Measurements from ENCODE around the gene GATB.

GATB gene

DNA sequence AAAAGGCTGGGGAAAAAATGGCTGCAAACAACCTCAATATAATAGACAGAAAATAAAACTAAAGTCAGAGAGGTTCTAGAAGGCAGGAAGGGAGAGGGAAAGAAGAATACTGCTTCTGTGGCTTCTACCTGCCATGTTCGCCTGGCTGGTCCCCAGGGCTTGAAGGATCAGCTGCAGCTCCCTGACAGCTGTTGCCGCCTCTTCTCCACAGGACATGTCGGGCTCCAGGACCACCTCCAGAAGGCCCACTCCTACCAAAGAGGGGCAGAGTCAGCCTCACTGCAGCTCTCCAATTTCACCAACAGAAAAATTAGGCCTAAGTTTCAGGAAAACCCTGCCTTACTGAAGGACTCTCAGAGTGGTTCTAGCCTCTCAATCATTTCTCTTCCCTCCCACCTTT is 44.9 kb downstream of the GATB start:
- no peak for DNase-seq (ENCODE audit: extremely low read depth, insufficient read length)
- Histone ChIP-seq H3K27me3 (replicated peaks; ENCODE audit: control insufficient read depth, insufficient read depth, low read length) (no peaks in the 10 kb centered on the region), H3K4me3 (replicated peaks; ENCODE audit: low read depth, low read length) (no peak overlapping the region), H3K36me3 (ENCODE audit: control insufficient read depth, insufficient read depth, low read length) (0 out of 2 replicates have a peak, but pooled peaks cover 2% of the 10 kb centered on the region)
- TF ChIP-seq, protein P1, sequence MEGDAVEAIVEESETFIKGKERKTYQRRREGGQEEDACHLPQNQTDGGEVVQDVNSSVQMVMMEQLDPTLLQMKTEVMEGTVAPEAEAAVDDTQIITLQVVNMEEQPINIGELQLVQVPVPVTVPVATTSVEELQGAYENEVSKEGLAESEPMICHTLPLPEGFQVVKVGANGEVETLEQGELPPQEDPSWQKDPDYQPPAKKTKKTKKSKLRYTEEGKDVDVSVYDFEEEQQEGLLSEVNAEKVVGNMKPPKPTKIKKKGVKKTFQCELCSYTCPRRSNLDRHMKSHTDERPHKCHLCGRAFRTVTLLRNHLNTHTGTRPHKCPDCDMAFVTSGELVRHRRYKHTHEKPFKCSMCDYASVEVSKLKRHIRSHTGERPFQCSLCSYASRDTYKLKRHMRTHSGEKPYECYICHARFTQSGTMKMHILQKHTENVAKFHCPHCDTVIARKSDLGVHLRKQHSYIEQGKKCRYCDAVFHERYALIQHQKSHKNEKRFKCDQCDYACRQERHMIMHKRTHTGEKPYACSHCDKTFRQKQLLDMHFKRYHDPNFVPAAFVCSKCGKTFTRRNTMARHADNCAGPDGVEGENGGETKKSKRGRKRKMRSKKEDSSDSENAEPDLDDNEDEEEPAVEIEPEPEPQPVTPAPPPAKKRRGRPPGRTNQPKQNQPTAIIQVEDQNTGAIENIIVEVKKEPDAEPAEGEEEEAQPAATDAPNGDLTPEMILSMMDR (IDR thresholded peaks at IDR 0.05; ENCODE audit: insufficient read depth, low read length, poor library complexity, severe bottlenecking), result no peak

DNA sequence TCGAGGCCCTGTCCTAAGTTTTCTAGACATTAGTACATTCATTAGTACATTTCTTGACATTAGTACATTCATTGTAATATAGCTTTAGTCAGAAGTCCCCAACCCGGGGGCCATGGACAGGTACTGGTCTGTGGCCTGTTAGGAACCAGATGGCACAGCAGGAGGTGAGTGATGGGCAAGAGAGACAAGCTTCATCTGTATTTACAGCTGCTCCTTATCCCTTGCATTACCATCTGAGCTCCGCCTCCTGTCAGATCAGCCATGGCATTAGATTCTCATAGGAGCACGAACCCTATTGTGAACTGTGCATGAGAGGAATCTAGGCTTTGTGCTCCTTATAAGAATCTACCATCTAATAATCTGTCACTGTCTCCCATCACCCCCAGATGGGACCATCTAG is 48.0 kb downstream of the GATB start:
- TF ChIP-seq, protein P1 (IDR thresholded peaks at IDR 0.05; ENCODE audit: insufficient read depth, low read length, poor library complexity, severe bottlenecking), result no peak
- H3K36me3 ChIP-seq (ENCODE audit: control insufficient read depth, insufficient read depth, low read length), result 0 out of 2 replicates have a peak, but pooled peaks cover 2% of the 10 kb centered on the region
- DNase-seq (ENCODE audit: extremely low read depth, insufficient read length), result no peak
- no peaks in the 10 kb centered on the region for H3K27me3 ChIP-seq (replicated peaks; ENCODE audit: control insufficient read depth, insufficient read depth, low read length)
- H3K4me3 ChIP-seq (replicated peaks; ENCODE audit: low read depth, low read length), result no peak overlapping the region

DNA sequence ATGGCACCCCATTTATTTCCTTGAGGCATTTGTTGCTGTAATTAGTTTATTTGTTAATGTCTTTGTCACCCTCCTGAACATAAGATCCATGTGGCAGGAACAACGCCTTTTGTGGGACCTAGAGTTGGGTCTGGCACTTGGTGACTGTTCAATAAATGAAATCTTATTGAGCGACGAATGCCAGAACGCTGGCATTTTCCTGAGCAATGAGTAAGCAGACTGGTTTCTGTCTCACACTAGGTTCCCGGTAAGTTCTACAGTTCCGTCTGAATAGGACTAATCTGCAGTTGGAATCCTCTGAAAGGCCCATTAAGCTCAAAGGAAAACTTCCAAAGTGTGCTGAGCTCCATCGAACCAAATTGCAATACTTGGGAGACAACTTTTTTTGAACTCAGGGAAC is 49.2 kb downstream of the GATB start:
- TF ChIP-seq, protein P1 (IDR thresholded peaks at IDR 0.05; ENCODE audit: insufficient read depth, low read length, poor library complexity, severe bottlenecking), result no peak
- Histone ChIP-seq H3K27me3 (replicated peaks; ENCODE audit: control insufficient read depth, insufficient read depth, low read length) (no peaks in the 10 kb centered on the region), H3K36me3 (ENCODE audit: control insufficient read depth, insufficient read depth, low read length) (0 out of 2 replicates have a peak, but pooled peaks cover 2% of the 10 kb centered on the region), H3K4me3 (replicated peaks; ENCODE audit: low read depth, low read length) (no peak overlapping the region)
- DNase-seq (ENCODE audit: extremely low read depth, insufficient read length), result no peak

DNA sequence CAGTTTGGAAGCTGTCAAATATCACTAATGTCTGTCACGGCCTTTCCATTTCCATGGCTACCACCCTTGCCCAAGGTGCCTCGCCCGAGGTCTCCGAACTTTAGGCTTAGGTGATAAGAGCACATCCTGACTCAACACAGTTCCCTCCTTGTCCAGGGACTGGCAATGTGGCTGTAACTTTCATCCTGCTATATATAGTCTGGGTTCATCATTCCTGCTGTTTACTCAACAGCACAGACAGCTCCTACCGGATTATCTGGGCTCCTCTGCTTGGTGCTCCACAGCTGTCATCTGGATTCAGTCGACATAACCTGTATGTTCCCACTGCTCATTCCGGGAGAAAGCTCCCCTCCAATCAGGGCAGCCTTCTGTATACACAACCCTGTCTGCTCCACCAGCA is 51.2 kb downstream of the GATB start:
- Histone ChIP-seq H3K4me3 (replicated peaks; ENCODE audit: low read depth, low read length) (no peak overlapping the region), H3K27me3 (replicated peaks; ENCODE audit: control insufficient read depth, insufficient read depth, low read length) (no peaks in the 10 kb centered on the region), H3K36me3 (ENCODE audit: control insufficient read depth, insufficient read depth, low read length) (no peaks in the 10 kb centered on the region; the same call in 1 of the 2 replicates)
- TF ChIP-seq, protein P1 (IDR thresholded peaks at IDR 0.05; ENCODE audit: insufficient read depth, low read length, poor library complexity, severe bottlenecking), result no peak
- no peak for DNase-seq (ENCODE audit: extremely low read depth, insufficient read length)

DNA sequence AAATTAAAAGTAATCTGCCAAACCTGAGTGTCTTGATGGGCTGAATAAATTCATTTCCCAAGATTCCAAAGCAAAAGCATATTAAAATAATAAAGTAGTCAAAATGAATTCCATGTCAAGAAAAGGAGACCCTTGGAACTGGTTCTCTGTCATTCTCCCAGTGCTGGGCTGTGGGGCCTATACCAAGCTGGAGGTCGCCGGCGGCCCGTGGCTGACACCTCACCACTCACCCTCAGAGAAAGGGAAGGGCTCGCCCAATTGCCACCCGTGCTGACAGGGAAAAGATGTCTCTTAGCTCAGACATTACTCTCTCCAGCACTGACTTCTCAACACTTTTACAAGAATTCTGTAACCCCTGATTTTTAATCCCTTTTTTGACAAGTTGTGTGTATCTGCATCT is 51.7 kb downstream of the GATB start:
- H3K36me3 ChIP-seq (ENCODE audit: control insufficient read depth, insufficient read depth, low read length), result no peaks in the 10 kb centered on the region; the same call in 1 of the 2 replicates
- DNase-seq (ENCODE audit: extremely low read depth, insufficient read length), result no peak
- TF ChIP-seq, protein P1 (IDR thresholded peaks at IDR 0.05; ENCODE audit: insufficient read depth, low read length, poor library complexity, severe bottlenecking), result no peak
- no peaks in the 10 kb centered on the region for H3K27me3 ChIP-seq (replicated peaks; ENCODE audit: control insufficient read depth, insufficient read depth, low read length)
- H3K4me3 ChIP-seq (replicated peaks; ENCODE audit: low read depth, low read length), result no peak overlapping the region

DNA sequence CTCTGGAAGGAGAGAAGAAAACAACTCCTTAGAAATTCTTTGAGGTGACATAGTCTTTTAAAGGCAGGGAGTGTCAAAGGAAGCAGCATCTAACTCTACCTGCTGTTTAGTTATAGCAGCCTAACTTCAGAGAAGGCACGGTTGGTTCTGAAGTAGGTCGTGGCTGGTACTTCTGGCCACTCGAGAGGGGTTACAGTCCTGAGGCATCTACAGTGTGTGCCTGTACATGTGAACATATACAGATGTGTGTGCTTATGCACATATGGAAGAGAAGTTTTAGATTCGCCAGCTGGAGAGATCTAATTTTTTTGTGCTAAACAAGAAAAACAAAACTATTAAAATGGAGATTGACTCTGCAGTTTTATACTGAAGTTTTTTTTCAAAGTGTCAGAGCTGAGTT is 52.7 kb downstream of the GATB start:
- no peaks in the 10 kb centered on the region for H3K27me3 ChIP-seq (replicated peaks; ENCODE audit: control insufficient read depth, insufficient read depth, low read length)
- no peak overlapping the region for H3K4me3 ChIP-seq (replicated peaks; ENCODE audit: low read depth, low read length)
- TF ChIP-seq, protein P1 (IDR thresholded peaks at IDR 0.05; ENCODE audit: insufficient read depth, low read length, poor library complexity, severe bottlenecking), result no peak
- H3K36me3 ChIP-seq (ENCODE audit: control insufficient read depth, insufficient read depth, low read length), result no peaks in the 10 kb centered on the region; the same call in 1 of the 2 replicates
- DNase-seq (ENCODE audit: extremely low read depth, insufficient read length), result no peak
